Measurements from ENCODE around the gene FOS.

DNA sequence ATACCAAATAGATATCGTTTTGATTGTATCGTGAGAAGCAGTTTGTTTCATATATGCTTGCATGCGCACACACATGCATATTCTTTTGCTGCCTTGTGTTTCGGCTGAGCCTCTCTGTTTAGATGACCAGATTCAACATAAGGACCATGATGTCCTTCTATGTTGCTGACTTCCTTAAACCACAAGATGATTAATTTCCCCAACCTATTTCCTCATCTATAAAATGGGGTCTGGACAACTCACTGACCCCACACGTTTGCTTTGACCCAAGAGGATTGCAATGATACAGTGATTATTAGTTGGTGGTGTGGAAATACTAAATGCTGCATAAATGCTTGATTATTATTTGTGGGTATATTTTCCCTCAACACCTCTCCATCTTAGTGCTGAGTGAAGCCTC lies 16.8 kb upstream of the FOS start:
- TF ChIP-seq, protein P1, sequence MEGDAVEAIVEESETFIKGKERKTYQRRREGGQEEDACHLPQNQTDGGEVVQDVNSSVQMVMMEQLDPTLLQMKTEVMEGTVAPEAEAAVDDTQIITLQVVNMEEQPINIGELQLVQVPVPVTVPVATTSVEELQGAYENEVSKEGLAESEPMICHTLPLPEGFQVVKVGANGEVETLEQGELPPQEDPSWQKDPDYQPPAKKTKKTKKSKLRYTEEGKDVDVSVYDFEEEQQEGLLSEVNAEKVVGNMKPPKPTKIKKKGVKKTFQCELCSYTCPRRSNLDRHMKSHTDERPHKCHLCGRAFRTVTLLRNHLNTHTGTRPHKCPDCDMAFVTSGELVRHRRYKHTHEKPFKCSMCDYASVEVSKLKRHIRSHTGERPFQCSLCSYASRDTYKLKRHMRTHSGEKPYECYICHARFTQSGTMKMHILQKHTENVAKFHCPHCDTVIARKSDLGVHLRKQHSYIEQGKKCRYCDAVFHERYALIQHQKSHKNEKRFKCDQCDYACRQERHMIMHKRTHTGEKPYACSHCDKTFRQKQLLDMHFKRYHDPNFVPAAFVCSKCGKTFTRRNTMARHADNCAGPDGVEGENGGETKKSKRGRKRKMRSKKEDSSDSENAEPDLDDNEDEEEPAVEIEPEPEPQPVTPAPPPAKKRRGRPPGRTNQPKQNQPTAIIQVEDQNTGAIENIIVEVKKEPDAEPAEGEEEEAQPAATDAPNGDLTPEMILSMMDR (IDR thresholded peaks at IDR 0.05) = no peak
- no peak for TF ChIP-seq POLR2A (IDR thresholded peaks at IDR 0.05)

All from thyroid gland (tissue), 4 donors.